Measurements from ENCODE around the gene CLMN.

The CLMN gene

DNA sequence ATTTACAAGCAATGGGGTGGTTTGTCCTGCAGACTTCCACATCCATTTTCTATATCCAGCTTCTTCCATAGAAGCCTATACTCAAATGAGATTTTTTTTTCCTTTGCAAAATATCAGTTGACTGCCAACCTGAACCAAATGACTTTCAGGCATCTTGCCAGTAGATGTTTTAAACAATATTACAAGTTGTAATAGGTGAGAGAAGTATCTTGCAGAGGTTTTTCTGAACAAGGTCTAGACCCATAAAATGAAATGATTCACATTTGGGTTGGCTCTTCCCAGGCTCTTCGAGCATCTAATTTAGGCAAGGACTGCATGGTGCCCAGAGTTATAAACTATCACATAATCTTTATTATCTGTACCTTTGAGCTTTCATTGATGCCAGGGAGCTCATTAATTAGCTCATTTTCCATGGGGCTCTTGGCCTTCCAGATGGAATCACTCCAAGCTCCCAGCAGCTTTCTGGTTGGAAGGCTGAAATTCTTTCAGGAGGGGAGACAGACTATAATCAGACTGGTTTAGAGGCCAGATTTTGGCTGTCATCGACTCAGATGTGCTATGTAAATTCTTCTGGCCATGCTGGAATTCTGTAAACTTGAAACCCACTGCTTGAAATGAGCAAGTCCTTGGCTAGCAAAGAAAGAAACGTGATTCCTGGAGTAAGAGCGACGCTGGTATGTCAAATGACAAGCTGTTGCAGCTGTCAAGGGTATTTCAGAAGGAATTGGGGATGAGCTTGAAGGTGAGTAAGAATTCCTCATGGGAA, 130.2 kb downstream of the CLMN start:
- no peak overlapping the region for H3K4me3 ChIP-seq (ENCODE audit: low read depth, low read length)
- DNase-seq (ENCODE audit: low read depth), result no peak
- TF ChIP-seq CTCF (IDR thresholded peaks at IDR 0.05; ENCODE audit: insufficient read depth, low read depth, low read length, missing control alignments), result no peak

DNA sequence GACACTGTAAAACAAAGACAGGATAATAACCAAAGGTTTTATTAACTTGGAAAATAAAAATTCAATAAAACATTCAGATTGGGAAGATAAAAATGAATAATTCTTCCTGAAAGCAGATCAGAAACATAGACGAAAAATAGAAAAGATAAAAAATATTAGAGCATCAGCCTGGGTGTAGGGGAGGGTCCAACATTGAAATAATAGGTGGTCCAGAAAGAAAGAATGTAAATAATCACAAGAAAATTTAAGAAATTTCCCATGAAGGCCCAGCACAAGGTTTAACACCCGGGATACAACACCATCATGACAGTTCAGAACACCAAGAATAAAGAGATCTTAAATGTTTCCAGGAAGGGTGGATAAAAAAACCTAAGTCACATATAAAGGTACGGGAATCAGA, 131.3 kb downstream of the CLMN start:
- no peak for TF ChIP-seq CTCF (IDR thresholded peaks at IDR 0.05; ENCODE audit: insufficient read depth, low read depth, low read length, missing control alignments)
- DNase-seq (ENCODE audit: low read depth), result no peak
- H3K4me3 ChIP-seq (ENCODE audit: low read depth, low read length), result no peak overlapping the region

DNA sequence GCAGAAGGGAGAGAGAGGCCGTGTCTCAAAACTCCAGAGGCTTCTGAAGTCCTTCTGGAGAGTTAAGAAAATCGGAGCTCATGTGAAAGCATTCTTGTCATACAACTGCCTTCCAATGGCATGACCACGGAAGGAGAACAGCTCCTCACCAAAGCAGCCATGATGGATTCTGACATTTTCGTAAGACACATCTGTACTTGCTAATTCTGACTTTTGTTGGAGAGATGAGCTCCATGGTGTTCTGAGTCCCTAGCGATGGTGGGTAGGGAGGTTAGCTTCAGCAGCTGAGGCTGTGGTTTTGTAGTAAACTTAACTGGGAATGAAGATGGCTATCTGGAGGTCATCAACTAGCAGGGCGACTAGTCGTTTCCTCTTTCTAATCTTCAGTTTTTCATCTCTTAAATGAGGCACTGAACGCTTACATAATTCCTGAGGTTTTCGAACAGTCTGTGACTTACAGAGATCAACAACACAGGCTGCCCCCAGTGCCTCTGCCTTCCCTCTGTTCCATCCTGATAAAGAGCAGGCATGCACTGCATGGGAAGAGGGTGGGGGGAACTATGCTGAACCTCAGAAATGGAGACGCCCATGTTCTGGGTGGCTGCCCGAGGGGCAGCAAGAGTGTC, 133.8 kb downstream of the CLMN start:
- no peak overlapping the region for H3K4me3 ChIP-seq (ENCODE audit: low read depth, low read length)
- no peak for TF ChIP-seq CTCF (IDR thresholded peaks at IDR 0.05; ENCODE audit: insufficient read depth, low read depth, low read length, missing control alignments)
- no peak for DNase-seq (ENCODE audit: low read depth)

- H3K4me3 ChIP-seq (ENCODE audit: low read depth, low read length), result no peak overlapping the region
- peak; percentile 12 for DNase-seq (ENCODE audit: low read depth)
- no peak for TF ChIP-seq CTCF (IDR thresholded peaks at IDR 0.05; ENCODE audit: insufficient read depth, low read depth, low read length, missing control alignments)
Observed at GRCh38 chr14:95185033-95185766, 134.5 kb downstream of the CLMN start.

DNA sequence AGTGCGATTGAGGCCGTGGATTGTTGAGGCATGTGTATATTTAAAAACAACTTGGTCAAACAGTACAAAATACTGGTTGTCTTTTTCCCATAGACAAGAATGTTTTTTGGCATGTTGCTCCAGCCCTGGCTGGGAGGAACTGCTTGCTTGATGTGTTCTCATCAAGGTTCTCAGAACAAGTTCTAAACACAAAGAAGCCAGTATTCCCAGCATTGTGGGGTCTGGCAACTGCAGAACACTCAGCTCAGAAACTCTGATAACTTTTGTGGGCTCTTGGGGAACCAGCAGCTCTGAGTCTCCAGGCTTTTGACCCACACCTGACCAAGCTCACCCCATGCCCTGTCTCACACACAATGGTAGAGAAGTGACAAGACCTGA, 135.3 kb downstream of the CLMN start:
- DNase-seq (ENCODE audit: low read depth), result no peak
- no peak overlapping the region for H3K4me3 ChIP-seq (ENCODE audit: low read depth, low read length)
- no peak for TF ChIP-seq CTCF (IDR thresholded peaks at IDR 0.05; ENCODE audit: insufficient read depth, low read depth, low read length, missing control alignments)

GRCh38 chr14:95183532-95184412, 135.9 kb downstream of the CLMN start:
- no peak for TF ChIP-seq CTCF (IDR thresholded peaks at IDR 0.05; ENCODE audit: insufficient read depth, low read depth, low read length, missing control alignments)
- no peak overlapping the region for H3K4me3 ChIP-seq (ENCODE audit: low read depth, low read length)
- no peak for DNase-seq (ENCODE audit: low read depth)
